ENCODE measurements around the gene TNS2.

DNA sequence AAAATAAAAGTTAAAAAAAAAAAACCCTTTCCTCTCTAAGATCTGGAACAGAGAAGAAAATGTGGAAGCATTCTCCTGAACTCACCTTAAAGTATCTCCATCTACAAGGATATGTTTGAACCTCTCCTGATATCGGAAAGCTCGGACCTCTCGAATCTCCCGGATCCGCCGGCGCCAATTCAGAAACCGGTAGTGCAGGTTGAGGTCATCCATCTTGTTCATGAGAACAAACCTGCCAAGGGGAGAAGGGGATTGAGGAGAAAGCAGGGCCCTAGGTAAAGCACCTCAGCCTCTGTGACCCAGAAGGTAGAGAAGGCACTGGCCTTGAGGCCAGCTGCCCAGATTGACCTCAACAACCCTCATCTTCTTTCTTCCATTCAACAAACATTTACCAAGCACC is 27.2 kb downstream of the TNS2 start:
- TF ChIP-seq JUNB (IDR thresholded peaks at IDR 0.05; ENCODE audit: unreplicated experiment) (no peak), STAT1 (IDR thresholded peaks at IDR 0.05; ENCODE audit: unreplicated experiment) (no peak), NANOG (IDR thresholded peaks at IDR 0.05; ENCODE audit: borderline replicate concordance) (no peak), EZH2 (IDR thresholded peaks at IDR 0.05; ENCODE audit: low read depth, unreplicated experiment) (no peak), POLR2AphosphoS5 (IDR thresholded peaks at IDR 0.05; ENCODE audit: low read depth) (no peak), EZH2phosphoT487 (IDR thresholded peaks at IDR 0.05; ENCODE audit: unreplicated experiment) (no peak)
- TF ChIP-seq, protein P1, sequence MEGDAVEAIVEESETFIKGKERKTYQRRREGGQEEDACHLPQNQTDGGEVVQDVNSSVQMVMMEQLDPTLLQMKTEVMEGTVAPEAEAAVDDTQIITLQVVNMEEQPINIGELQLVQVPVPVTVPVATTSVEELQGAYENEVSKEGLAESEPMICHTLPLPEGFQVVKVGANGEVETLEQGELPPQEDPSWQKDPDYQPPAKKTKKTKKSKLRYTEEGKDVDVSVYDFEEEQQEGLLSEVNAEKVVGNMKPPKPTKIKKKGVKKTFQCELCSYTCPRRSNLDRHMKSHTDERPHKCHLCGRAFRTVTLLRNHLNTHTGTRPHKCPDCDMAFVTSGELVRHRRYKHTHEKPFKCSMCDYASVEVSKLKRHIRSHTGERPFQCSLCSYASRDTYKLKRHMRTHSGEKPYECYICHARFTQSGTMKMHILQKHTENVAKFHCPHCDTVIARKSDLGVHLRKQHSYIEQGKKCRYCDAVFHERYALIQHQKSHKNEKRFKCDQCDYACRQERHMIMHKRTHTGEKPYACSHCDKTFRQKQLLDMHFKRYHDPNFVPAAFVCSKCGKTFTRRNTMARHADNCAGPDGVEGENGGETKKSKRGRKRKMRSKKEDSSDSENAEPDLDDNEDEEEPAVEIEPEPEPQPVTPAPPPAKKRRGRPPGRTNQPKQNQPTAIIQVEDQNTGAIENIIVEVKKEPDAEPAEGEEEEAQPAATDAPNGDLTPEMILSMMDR (conservative IDR thresholded peaks at IDR 0.05; ENCODE audit: low read depth in 2 of 2), result no peak
- TF ChIP-seq, protein P2, sequence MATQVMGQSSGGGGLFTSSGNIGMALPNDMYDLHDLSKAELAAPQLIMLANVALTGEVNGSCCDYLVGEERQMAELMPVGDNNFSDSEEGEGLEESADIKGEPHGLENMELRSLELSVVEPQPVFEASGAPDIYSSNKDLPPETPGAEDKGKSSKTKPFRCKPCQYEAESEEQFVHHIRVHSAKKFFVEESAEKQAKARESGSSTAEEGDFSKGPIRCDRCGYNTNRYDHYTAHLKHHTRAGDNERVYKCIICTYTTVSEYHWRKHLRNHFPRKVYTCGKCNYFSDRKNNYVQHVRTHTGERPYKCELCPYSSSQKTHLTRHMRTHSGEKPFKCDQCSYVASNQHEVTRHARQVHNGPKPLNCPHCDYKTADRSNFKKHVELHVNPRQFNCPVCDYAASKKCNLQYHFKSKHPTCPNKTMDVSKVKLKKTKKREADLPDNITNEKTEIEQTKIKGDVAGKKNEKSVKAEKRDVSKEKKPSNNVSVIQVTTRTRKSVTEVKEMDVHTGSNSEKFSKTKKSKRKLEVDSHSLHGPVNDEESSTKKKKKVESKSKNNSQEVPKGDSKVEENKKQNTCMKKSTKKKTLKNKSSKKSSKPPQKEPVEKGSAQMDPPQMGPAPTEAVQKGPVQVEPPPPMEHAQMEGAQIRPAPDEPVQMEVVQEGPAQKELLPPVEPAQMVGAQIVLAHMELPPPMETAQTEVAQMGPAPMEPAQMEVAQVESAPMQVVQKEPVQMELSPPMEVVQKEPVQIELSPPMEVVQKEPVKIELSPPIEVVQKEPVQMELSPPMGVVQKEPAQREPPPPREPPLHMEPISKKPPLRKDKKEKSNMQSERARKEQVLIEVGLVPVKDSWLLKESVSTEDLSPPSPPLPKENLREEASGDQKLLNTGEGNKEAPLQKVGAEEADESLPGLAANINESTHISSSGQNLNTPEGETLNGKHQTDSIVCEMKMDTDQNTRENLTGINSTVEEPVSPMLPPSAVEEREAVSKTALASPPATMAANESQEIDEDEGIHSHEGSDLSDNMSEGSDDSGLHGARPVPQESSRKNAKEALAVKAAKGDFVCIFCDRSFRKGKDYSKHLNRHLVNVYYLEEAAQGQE (IDR thresholded peaks at IDR 0.05; ENCODE audit: unreplicated experiment), result no peak

Measured in GM23338 (cell line).